Breast epithelium (tissue), 3 donors: ENCODE results near the gene EPHB2.

ENCODE experiments used
- POLR2A ChIP-seq: fragments of 450-650 bp; IDR thresholded peaks from one replicate; pipeline ENCODE4 v1.6.1; 2016; ENCODE audit warnings: antibody characterized with exemption, mild to moderate bottlenecking, moderate library complexity
- POLR2AphosphoS5 ChIP-seq, 3 donors: sonication (generic); formaldehyde crosslinking; IDR thresholded peaks; one replicate each; pipeline ENCODE4 v1.6.1; 2017; ENCODE audit warnings: antibody characterized with exemption in 3 of 3
- TF ChIP-seq, protein P1 (sequence below), 3 donors: fragments of 450-650 bp; IDR thresholded peaks; one replicate each; pipeline ENCODE4 v1.5.1; 2016 to 2017; ENCODE audit warnings: antibody characterized with exemption in 3 of 3, mild to moderate bottlenecking in 3 of 3, moderate library complexity in 3 of 3

DNA sequence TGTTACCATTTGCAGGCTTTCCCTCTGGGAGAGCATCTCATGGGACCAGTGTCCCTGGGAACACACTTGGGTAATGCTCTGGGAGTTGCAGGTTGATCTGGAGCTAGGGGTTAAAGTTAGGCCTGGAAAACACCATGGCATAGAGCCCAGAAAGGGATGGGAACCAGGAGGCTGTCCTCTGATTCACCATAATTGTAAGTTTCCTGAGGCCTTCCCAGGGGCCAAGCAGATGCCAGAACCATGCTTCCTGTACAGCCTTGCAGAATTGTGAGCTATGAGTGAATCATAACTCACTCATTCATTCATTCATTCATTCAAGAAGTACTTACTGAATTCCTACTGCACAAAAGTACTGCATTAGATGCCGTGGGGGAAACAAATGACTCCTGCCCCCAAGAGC lies 212.0 kb downstream of the EPHB2 start:
- TF ChIP-seq POLR2A (no peak), POLR2AphosphoS5 (IDR thresholded peaks at IDR 0.05) (no peak)
- TF ChIP-seq, protein P1, sequence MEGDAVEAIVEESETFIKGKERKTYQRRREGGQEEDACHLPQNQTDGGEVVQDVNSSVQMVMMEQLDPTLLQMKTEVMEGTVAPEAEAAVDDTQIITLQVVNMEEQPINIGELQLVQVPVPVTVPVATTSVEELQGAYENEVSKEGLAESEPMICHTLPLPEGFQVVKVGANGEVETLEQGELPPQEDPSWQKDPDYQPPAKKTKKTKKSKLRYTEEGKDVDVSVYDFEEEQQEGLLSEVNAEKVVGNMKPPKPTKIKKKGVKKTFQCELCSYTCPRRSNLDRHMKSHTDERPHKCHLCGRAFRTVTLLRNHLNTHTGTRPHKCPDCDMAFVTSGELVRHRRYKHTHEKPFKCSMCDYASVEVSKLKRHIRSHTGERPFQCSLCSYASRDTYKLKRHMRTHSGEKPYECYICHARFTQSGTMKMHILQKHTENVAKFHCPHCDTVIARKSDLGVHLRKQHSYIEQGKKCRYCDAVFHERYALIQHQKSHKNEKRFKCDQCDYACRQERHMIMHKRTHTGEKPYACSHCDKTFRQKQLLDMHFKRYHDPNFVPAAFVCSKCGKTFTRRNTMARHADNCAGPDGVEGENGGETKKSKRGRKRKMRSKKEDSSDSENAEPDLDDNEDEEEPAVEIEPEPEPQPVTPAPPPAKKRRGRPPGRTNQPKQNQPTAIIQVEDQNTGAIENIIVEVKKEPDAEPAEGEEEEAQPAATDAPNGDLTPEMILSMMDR (IDR thresholded peaks at IDR 0.05): no peak
